ENCODE measurements around the gene RUNX2. TPM values are rescaled to one million over a fixed set of nuclear protein-coding genes. Genes with fewer than 3 reads are reported as not detected.

RUNX2 gene
- total and polyA plus RNA-seq, 2 experiments from 2014 or later: 0.66 to 1.7 TPM

GRCh38 chr6:45569210-45569945 lies 241.2 kb downstream of the RUNX2 start:
- no peaks in the 10 kb centered on the region for H3K4me1 ChIP-seq (ENCODE audit: insufficient read depth)
- H3K4me3 ChIP-seq: no peak overlapping the region
- no peaks in the 10 kb centered on the region for H3K36me3 Mint-ChIP-seq (ENCODE audit: low read depth)
- no peak overlapping the region for H3K4me3 Mint-ChIP-seq
- no peak for ATAC-seq
- no peak overlapping the region for H2AFZ ChIP-seq
- no peak for DNase-seq (ENCODE audit: low spot score)
- H3K27me3 ChIP-seq (ENCODE audit: insufficient read depth): no peaks in the 10 kb centered on the region
- H3F3A ChIP-seq (replicated peaks; ENCODE audit: low read depth): no peaks in the 10 kb centered on the region
- H3K9me3 Mint-ChIP-seq: no peaks in the 10 kb centered on the region
- peaks cover 9% of the 10 kb centered on the region; the same call in 1 of the 2 replicates for H3K9me2 ChIP-seq (ENCODE audit: insufficient read depth)
- no peaks in the 10 kb centered on the region for H3K79me2 ChIP-seq (replicated peaks; ENCODE audit: insufficient read depth)
- no peak overlapping the region for H3K27ac Mint-ChIP-seq
- no peak overlapping the region for H3K27ac ChIP-seq (ENCODE audit: low read depth)
- TF ChIP-seq EZH2 (IDR thresholded peaks at IDR 0.05; ENCODE audit: low read depth, unreplicated experiment) (no peak), CTCF (conservative IDR thresholded peaks at IDR 0.05; ENCODE audit: low read depth in 2 of 2) (no peak), POLR2AphosphoS5 (IDR thresholded peaks at IDR 0.05; ENCODE audit: low read depth) (no peak), ZNF462 (CRISPR knock-in tag; IDR thresholded peaks at IDR 0.05) (no peak), REST (IDR thresholded peaks at IDR 0.05; ENCODE audit: unreplicated experiment) (no peak), ZNF114 (CRISPR knock-in tag; IDR thresholded peaks at IDR 0.05) (no peak), ETS1 (IDR thresholded peaks at IDR 0.05) (no peak), NANOG (IDR thresholded peaks at IDR 0.05; ENCODE audit: borderline replicate concordance) (no peak), STAT1 (IDR thresholded peaks at IDR 0.05; ENCODE audit: unreplicated experiment) (no peak)
- H3K36me3 ChIP-seq (ENCODE audit: insufficient read depth): no peaks in the 10 kb centered on the region
- no peak overlapping the region for H3K4me2 ChIP-seq
- H3K27me3 Mint-ChIP-seq (ENCODE audit: insufficient read depth, low read depth, poor library complexity): no peaks in the 10 kb centered on the region
- H4K20me1 ChIP-seq (replicated peaks; ENCODE audit: insufficient read depth): no peaks in the 10 kb centered on the region
- peaks cover 5% of the 10 kb centered on the region; the same call in 2 of the 3 replicates for H3K4me1 Mint-ChIP-seq
